Kidney (tissue), 14 donors: Measurements from ENCODE around the gene PPP5C. TPM values are rescaled to one million over a fixed set of nuclear protein-coding genes. Genes with fewer than 3 reads are reported as not detected.

ENCODE experiments used
- DNase-seq, 5 donors: peaks; one replicate each; pipeline ENCODE4 v3.0.0-alpha.2; 2013 to 2020
- FAIRE-seq: peaks from 2 replicates; lab custom pipeline; 2012; peaks lifted over from hg19 to GRCh38; lab: Jason Lieb, UNC
- H3K27ac ChIP-seq, 2 donors: one replicate each; pipeline ENCODE4 v1.7.0; 2013; ENCODE audit warnings: low read depth in 2 of 2, low read length in 2 of 2, inconsistent platforms in 1 of 2
- H3K27me3 ChIP-seq: one replicate; pipeline ENCODE4 v1.7.1; 2013; ENCODE audit warnings: low read length, inconsistent platforms; ENCODE audit not compliant: control insufficient read depth, insufficient read depth
- H3K36me3 ChIP-seq, 3 donors: one replicate each; pipeline versions ENCODE4 v1.7.0 to v1.7.1; 2013; ENCODE audit warnings: low read length in 3 of 3, control low read depth in 1 of 3, inconsistent platforms in 1 of 3; ENCODE audit not compliant: insufficient read depth in 3 of 3, control insufficient read depth in 2 of 3
- H3K4me1 ChIP-seq, 3 donors: one replicate each; pipeline versions ENCODE4 v1.7.0 to v1.7.1; 2013; ENCODE audit warnings: low read length in 3 of 3, inconsistent platforms in 1 of 3, low read depth in 1 of 3; ENCODE audit not compliant: control insufficient read depth in 2 of 3, insufficient read depth in 2 of 3
- H3K4me3 ChIP-seq, 3 donors: one replicate each; pipeline versions ENCODE4 v1.7.0 to v1.8.1; 2013; ENCODE audit warnings: low read length in 3 of 3, control low read depth in 1 of 3, inconsistent platforms in 1 of 3
- H3K9ac ChIP-seq, 3 donors: one replicate each; pipeline versions ENCODE4 v1.7.0 to v1.7.1; 2013; ENCODE audit warnings: low read length in 3 of 3, control low read depth in 1 of 3, inconsistent platforms in 1 of 3
- H3K9me3 ChIP-seq, 3 donors: one replicate each; pipeline versions ENCODE4 v1.7.0 to v1.7.1; 2013; ENCODE audit warnings: low read length in 3 of 3, control low read depth in 1 of 3, inconsistent platforms in 1 of 3; ENCODE audit not compliant: control insufficient read depth in 2 of 3, insufficient read depth in 1 of 3
- CTCF ChIP-seq: IDR thresholded peaks from 3 replicates; pipeline ENCODE4 v1.5.1; 2012; ENCODE audit warnings: mild to moderate bottlenecking, moderate library complexity, borderline replicate concordance; ENCODE audit not compliant: insufficient read depth; ENCODE audit errors: extremely low read depth
- intact Hi-C: fragments of 100-400 bp; cut with DNase I; formaldehyde crosslinking; loops from one replicate; pipeline ENCODE4 v1.11.1; 2022
- polyA plus RNA-seq: library from polyadenylated mRNA; stranded (reverse); fragments of 350-450 nt; fragmentation: Illumina TruSeq; extraction: RNeasy Lipid Tissue Mini Kit (QIAGEN cat#74804); gene quantifications from one replicate; pipeline ENCODE4 v1.2.3, GENCODE V29; 2014; ENCODE audit warnings: low read depth, low replicate concordance; ENCODE audit not compliant: insufficient read depth
- total RNA-seq: library from RNA; stranded (reverse); fragmentation: NEBNext Ultra II Directional; extraction: Animal tissue kit (Norgen Biotek cat#: 25700); gene quantifications from one replicate; pipeline ENCODE4 v1.2.1, GENCODE V29; 2021
- donor health status: control.
- donor health status: control.
- donor health status: control.
- donor health status: control.
- donor health status: control.
- donor health status: DM: yes; HTN: yes; CAD: no.
- donor health status: Normal renal cell carcinoma (clear cell type).

Gene PPP5C
- total and polyA plus RNA-seq, 2 donors from 2014 or later, result 54.3 to 63.7 TPM

- Histone ChIP-seq H3K27me3 (no peaks in the 10 kb centered on the region), H3K9me3 (no peaks in the 10 kb centered on the region), H3K4me3 (no peak overlapping the region), H3K27ac (peak overlapping the region in 1 of 2 donors; percentile 36), H3K4me1 (peaks cover 7 to 23% (median 14%) of the 10 kb centered on the region in 3 donors), H3K36me3 (no peaks in the 10 kb centered on the region), H3K9ac (no peak overlapping the region)
- no peak for TF ChIP-seq CTCF
- no peak for FAIRE-seq
- DNase-seq, result peak in 4 of 5 donors; percentile 38 to 70 (median 52)
- intact Hi-C loops, result no loop called here
Observed at GRCh38 chr19:46303322-46303690, 43.6 kb upstream of the PPP5C start.

- no peak overlapping the region for H3K4me3 ChIP-seq
- H3K4me1 ChIP-seq, result peaks cover 7 to 19% (median 14%) of the 10 kb centered on the region in 3 donors
- H3K9ac ChIP-seq, result no peak overlapping the region
- peak overlapping the region in 1 of 2 donors; percentile 36 for H3K27ac ChIP-seq
- no peak for TF ChIP-seq CTCF
- no peaks in the 10 kb centered on the region for H3K9me3 ChIP-seq
- intact Hi-C loops, result no loop called here
- no peaks in the 10 kb centered on the region for H3K36me3 ChIP-seq
- FAIRE-seq (no peak), DNase-seq (peak; percentile 90 to 95 (median 93))
- H3K27me3 ChIP-seq, result no peaks in the 10 kb centered on the region
Observed at GRCh38 chr19:46303691-46304397, 43.0 kb upstream of the PPP5C start.

GRCh38 chr19:46306501-46306900 is 40.4 kb upstream of the PPP5C start:
- no peak for FAIRE-seq
- no peak for TF ChIP-seq CTCF
- Histone ChIP-seq H3K4me3 (no peak overlapping the region), H3K9me3 (no peaks in the 10 kb centered on the region), H3K4me1 (no peaks in the 10 kb centered on the region), H3K36me3 (no peaks in the 10 kb centered on the region), H3K9ac (no peak overlapping the region), H3K27me3 (no peaks in the 10 kb centered on the region), H3K27ac (no peak overlapping the region)
- intact Hi-C loops, result no loop called here
- DNase-seq, result no peak
